ENCODE results near the gene AJAP1.

AJAP1 gene

GRCh38 chr1:4773226-4773625 lies 118.8 kb downstream of the AJAP1 start:
- Histone ChIP-seq H3K9me2 (replicated peaks; ENCODE audit: insufficient read depth, low read length) (no peaks in the 10 kb centered on the region), H3K27me3 (replicated peaks; ENCODE audit: insufficient read depth, low read length) (peaks cover 98% of the 10 kb centered on the region), H3F3A (ENCODE audit: insufficient read depth, low read length) (no peaks in the 10 kb centered on the region), H3K4me2 (ENCODE audit: low read depth, low read length) (no peak overlapping the region), H3K36me3 (replicated peaks; ENCODE audit: insufficient read depth, low read length) (no peaks in the 10 kb centered on the region), H2AFZ (ENCODE audit: low read length) (no peak overlapping the region), H3K4me1 (ENCODE audit: low read length) (no peaks in the 10 kb centered on the region), H3K9me3 (replicated peaks; ENCODE audit: insufficient read depth, low read length) (no peaks in the 10 kb centered on the region), H3K9ac (ENCODE audit: low read length) (no peak overlapping the region), H3K27ac (ENCODE audit: low read length) (no peak overlapping the region), H3K79me2 (ENCODE audit: low read length) (no peaks in the 10 kb centered on the region), H4K20me1 (ENCODE audit: insufficient read depth, low read length) (no peaks in the 10 kb centered on the region), H3K4me3 (ENCODE audit: low read length) (no peak overlapping the region)
- DNase-seq, result no peak
- TF ChIP-seq CTCF (IDR thresholded peaks at IDR 0.05; ENCODE audit: low read length) (no peak), EZH2phosphoT487 (IDR thresholded peaks at IDR 0.05; ENCODE audit: low read length) (no peak), EZH2 (optimal IDR thresholded peaks at IDR 0.05; ENCODE audit: low read depth, low read length) (no peak)

GRCh38 chr1:4775506-4775905 lies 121.1 kb downstream of the AJAP1 start:
- Histone ChIP-seq H3K9me2 (replicated peaks; ENCODE audit: insufficient read depth, low read length) (no peaks in the 10 kb centered on the region), H3K27me3 (replicated peaks; ENCODE audit: insufficient read depth, low read length) (peaks cover 96% of the 10 kb centered on the region), H3K9me3 (replicated peaks; ENCODE audit: insufficient read depth, low read length) (no peaks in the 10 kb centered on the region), H3K36me3 (replicated peaks; ENCODE audit: insufficient read depth, low read length) (no peaks in the 10 kb centered on the region), H3K79me2 (ENCODE audit: low read length) (no peaks in the 10 kb centered on the region), H3K4me3 (ENCODE audit: low read length) (no peak overlapping the region), H3K27ac (ENCODE audit: low read length) (no peak overlapping the region), H3K4me2 (ENCODE audit: low read depth, low read length) (no peak overlapping the region), H3F3A (ENCODE audit: insufficient read depth, low read length) (no peaks in the 10 kb centered on the region), H3K4me1 (ENCODE audit: low read length) (no peaks in the 10 kb centered on the region), H4K20me1 (ENCODE audit: insufficient read depth, low read length) (no peaks in the 10 kb centered on the region), H2AFZ (ENCODE audit: low read length) (no peak overlapping the region), H3K9ac (ENCODE audit: low read length) (no peak overlapping the region)
- no peak for TF ChIP-seq EZH2 (optimal IDR thresholded peaks at IDR 0.05; ENCODE audit: low read depth, low read length)
- TF ChIP-seq EZH2phosphoT487 (IDR thresholded peaks at IDR 0.05; ENCODE audit: low read length), result no peak
- no peak for TF ChIP-seq CTCF (IDR thresholded peaks at IDR 0.05; ENCODE audit: low read length)
- DNase-seq, result no peak

- Histone ChIP-seq H4K20me1 (ENCODE audit: insufficient read depth, low read length) (no peaks in the 10 kb centered on the region), H3K4me1 (ENCODE audit: low read length) (no peaks in the 10 kb centered on the region), H3K79me2 (ENCODE audit: low read length) (no peaks in the 10 kb centered on the region), H3F3A (ENCODE audit: insufficient read depth, low read length) (no peaks in the 10 kb centered on the region), H3K9ac (ENCODE audit: low read length) (no peak overlapping the region), H3K4me2 (ENCODE audit: low read depth, low read length) (no peak overlapping the region), H3K4me3 (ENCODE audit: low read length) (no peak overlapping the region), H2AFZ (ENCODE audit: low read length) (no peak overlapping the region), H3K27ac (ENCODE audit: low read length) (no peak overlapping the region), H3K27me3 (replicated peaks; ENCODE audit: insufficient read depth, low read length) (peaks cover 95% of the 10 kb centered on the region), H3K9me3 (replicated peaks; ENCODE audit: insufficient read depth, low read length) (no peaks in the 10 kb centered on the region), H3K36me3 (replicated peaks; ENCODE audit: insufficient read depth, low read length) (no peaks in the 10 kb centered on the region), H3K9me2 (replicated peaks; ENCODE audit: insufficient read depth, low read length) (no peaks in the 10 kb centered on the region)
- TF ChIP-seq EZH2phosphoT487 (IDR thresholded peaks at IDR 0.05; ENCODE audit: low read length), result no peak
- peak; percentile 22; the same call in 1 of the 2 replicates for TF ChIP-seq CTCF (IDR thresholded peaks at IDR 0.05; ENCODE audit: low read length)
- DNase-seq, result no peak
Observed at GRCh38 chr1:4778056-4778455, 123.6 kb downstream of the AJAP1 start.

Data from MM.1S (cell line).